ENCODE measurements around the gene MLXIPL. TPM values are rescaled to one million over a fixed set of nuclear protein-coding genes. Genes with fewer than 3 reads are reported as not detected.
"Not testable (repeated sequence)": the region's sequence is repeated elsewhere in the genome, so short reads cannot be mapped to it uniquely, and the experiment has no call there.

The MLXIPL gene
- total and polyA plus RNA-seq, 5 donors from 2014 or later = not detected

GRCh38 chr7:73581006-73581405 is 43.3 kb downstream of the MLXIPL start:
- ATAC-seq (ENCODE audit: low read depth in 2 of 2); H3K27me3 Mint-ChIP-seq; H3K36me3 Mint-ChIP-seq; H3K4me3 ChIP-seq (ENCODE audit: low read depth, low read length); H3K27me3 ChIP-seq (ENCODE audit: control insufficient read depth, insufficient read depth, low read length); H3K9me3 ChIP-seq (ENCODE audit: control insufficient read depth in 2 of 2, low read length in 2 of 2); H3K36me3 ChIP-seq (ENCODE audit: control insufficient read depth, insufficient read depth, low read length); DNase-seq; H3K27ac ChIP-seq (ENCODE audit: insufficient read depth, low read length, poor library complexity, severe bottlenecking); H3K27ac Mint-ChIP-seq; H3K9me3 Mint-ChIP-seq: not testable (repeated sequence)
- peaks cover 0 to 25% (median 8%) of the 10 kb centered on the region in 4 donors for H3K4me1 Mint-ChIP-seq
- peaks cover 21% of the 10 kb centered on the region for H3K4me1 ChIP-seq (ENCODE audit: control insufficient read depth, insufficient read depth, low read length, poor library complexity, severe bottlenecking)
- peak overlapping the region in 1 of 4 donors; percentile 47 for H3K4me3 Mint-ChIP-seq

- Histone ChIP-seq H3K36me3 (ENCODE audit: control insufficient read depth, insufficient read depth, low read length) (peaks cover 11% of the 10 kb centered on the region), H3K27ac (ENCODE audit: insufficient read depth, low read length, poor library complexity, severe bottlenecking) (peak within 1 kb of the TSS; percentile 93), H3K9me3 (ENCODE audit: control insufficient read depth in 2 of 2, low read length in 2 of 2) (no peaks in the 10 kb centered on the region), H3K4me3 (ENCODE audit: low read depth, low read length) (peak within 1 kb of the TSS; percentile 85), H3K27me3 (ENCODE audit: control insufficient read depth, insufficient read depth, low read length) (no peaks in the 10 kb centered on the region), H3K4me1 (ENCODE audit: control insufficient read depth, insufficient read depth, low read length, poor library complexity, severe bottlenecking) (peaks cover 21% of the 10 kb centered on the region)
- ATAC-seq (ENCODE audit: low read depth in 2 of 2) (peak; percentile 91), DNase-seq (peak; percentile 98 to 99 (median 99))
- Mint-ChIP-seq H3K4me1 (peaks cover 0 to 31% (median 8%) of the 10 kb centered on the region in 4 donors), H3K4me3 (peak within 1 kb of the TSS; percentile 89 to 98 (median 94)), H3K9me3 (no peaks in the 10 kb centered on the region), H3K27me3 (no peaks in the 10 kb centered on the region), H3K36me3 (peaks cover 12% of the 10 kb centered on the region), H3K27ac (peak within 1 kb of the TSS; percentile 97 to 100 (median 99))
Observed at GRCh38 chr7:73578342-73579128, 45.8 kb downstream of the MLXIPL start, which contains the start of gene TBL2. Gene TBL2 (minus strand): TSS chr7:73578579. CDS start chr7:73578549, 30 bp downstream.

DNA sequence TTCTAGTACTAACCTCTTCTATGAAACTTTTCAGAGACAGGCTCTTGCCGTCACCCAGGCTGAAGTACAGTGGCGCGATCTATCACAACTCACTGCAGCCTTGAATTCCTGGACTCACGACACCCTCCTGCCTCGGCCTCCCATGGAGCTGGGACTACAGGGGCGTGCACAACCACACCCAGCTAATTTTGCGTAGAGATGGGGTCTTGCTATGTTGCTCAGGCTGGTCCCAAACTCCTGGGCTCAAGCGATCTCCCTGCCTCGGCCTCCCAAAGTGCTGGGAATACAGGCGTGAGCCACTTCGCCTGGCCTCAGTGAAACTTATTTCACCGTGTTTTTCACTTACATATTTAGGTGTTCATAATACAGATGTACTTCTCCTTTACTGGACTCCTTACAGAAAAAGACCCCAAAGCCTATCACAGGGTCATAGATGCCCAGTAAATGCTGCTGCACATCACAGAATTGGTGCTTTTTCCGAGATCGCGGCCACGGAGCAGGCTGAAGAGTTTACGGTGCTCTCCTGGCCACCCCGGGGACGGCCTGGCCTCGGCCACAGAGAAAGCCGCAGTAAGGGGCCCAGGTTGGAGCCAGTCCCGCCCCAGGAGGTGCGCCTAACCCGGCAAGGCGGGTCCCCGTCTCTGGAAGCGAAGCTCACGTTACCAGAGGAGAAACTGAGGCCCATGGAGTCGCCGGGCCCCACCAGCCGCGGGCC is 46.5 kb downstream of the MLXIPL start:
- no peaks in the 10 kb centered on the region for H3K9me3 ChIP-seq (ENCODE audit: control insufficient read depth in 2 of 2, low read length in 2 of 2)
- Mint-ChIP-seq H3K27me3 (no peaks in the 10 kb centered on the region), H3K27ac (peak overlapping the region; percentile 42 to 97 (median 60)), H3K36me3 (peaks cover 17% of the 10 kb centered on the region), H3K4me1 (peaks cover 0 to 31% (median 8%) of the 10 kb centered on the region in 4 donors), H3K9me3 (no peaks in the 10 kb centered on the region), H3K4me3 (peak overlapping the region; percentile 89 to 94 (median 93))
- no peaks in the 10 kb centered on the region for H3K27me3 ChIP-seq (ENCODE audit: control insufficient read depth, insufficient read depth, low read length)
- peaks cover 21% of the 10 kb centered on the region for H3K4me1 ChIP-seq (ENCODE audit: control insufficient read depth, insufficient read depth, low read length, poor library complexity, severe bottlenecking)
- H3K27ac ChIP-seq (ENCODE audit: insufficient read depth, low read length, poor library complexity, severe bottlenecking) = peak overlapping the region; percentile 93
- peak overlapping the region; percentile 71 for H3K4me3 ChIP-seq (ENCODE audit: low read depth, low read length)
- H3K36me3 ChIP-seq (ENCODE audit: control insufficient read depth, insufficient read depth, low read length) = peaks cover 19% of the 10 kb centered on the region
- no peak for ATAC-seq (ENCODE audit: low read depth in 2 of 2)
- no peak for DNase-seq

- peaks cover 16% of the 10 kb centered on the region for H3K4me1 ChIP-seq (ENCODE audit: control insufficient read depth, insufficient read depth, low read length, poor library complexity, severe bottlenecking)
- Mint-ChIP-seq H3K27me3 (no peaks in the 10 kb centered on the region), H3K27ac (no peak overlapping the region), H3K9me3 (no peaks in the 10 kb centered on the region), H3K36me3 (peaks cover 41% of the 10 kb centered on the region), H3K4me3 (peak overlapping the region in 1 of 4 donors; percentile 60), H3K4me1 (peaks cover 6 to 27% (median 12%) of the 10 kb centered on the region in 4 donors)
- DNase-seq = no peak
- no peaks in the 10 kb centered on the region for H3K27me3 ChIP-seq (ENCODE audit: control insufficient read depth, insufficient read depth, low read length)
- no peak overlapping the region for H3K4me3 ChIP-seq (ENCODE audit: low read depth, low read length)
- H3K27ac ChIP-seq (ENCODE audit: insufficient read depth, low read length, poor library complexity, severe bottlenecking) = no peak overlapping the region
- H3K9me3 ChIP-seq (ENCODE audit: control insufficient read depth in 2 of 2, low read length in 2 of 2) = no peaks in the 10 kb centered on the region
- peaks cover 52% of the 10 kb centered on the region for H3K36me3 ChIP-seq (ENCODE audit: control insufficient read depth, insufficient read depth, low read length)
- ATAC-seq (ENCODE audit: low read depth in 2 of 2) = no peak
Observed at GRCh38 chr7:73573791-73574190, 50.5 kb downstream of the MLXIPL start.

- peaks cover 42% of the 10 kb centered on the region for H3K36me3 Mint-ChIP-seq
- no peaks in the 10 kb centered on the region for H3K27me3 Mint-ChIP-seq
- H3K4me1 ChIP-seq (ENCODE audit: control insufficient read depth, insufficient read depth, low read length, poor library complexity, severe bottlenecking) = peaks cover 16% of the 10 kb centered on the region
- ATAC-seq (ENCODE audit: low read depth in 2 of 2) = no peak
- no peaks in the 10 kb centered on the region for H3K27me3 ChIP-seq (ENCODE audit: control insufficient read depth, insufficient read depth, low read length)
- H3K4me1 Mint-ChIP-seq = peaks cover 6 to 26% (median 9%) of the 10 kb centered on the region in 4 donors
- peak overlapping the region in 1 of 3 donors; percentile 64 for H3K27ac Mint-ChIP-seq
- no peak for DNase-seq
- no peaks in the 10 kb centered on the region for H3K9me3 Mint-ChIP-seq
- H3K36me3 ChIP-seq (ENCODE audit: control insufficient read depth, insufficient read depth, low read length) = peaks cover 52% of the 10 kb centered on the region
- H3K9me3 ChIP-seq (ENCODE audit: control insufficient read depth in 2 of 2, low read length in 2 of 2) = no peaks in the 10 kb centered on the region
- H3K4me3 ChIP-seq (ENCODE audit: low read depth, low read length) = no peak overlapping the region
- no peak overlapping the region for H3K27ac ChIP-seq (ENCODE audit: insufficient read depth, low read length, poor library complexity, severe bottlenecking)
- peak overlapping the region in 1 of 4 donors; percentile 60 for H3K4me3 Mint-ChIP-seq
Observed at GRCh38 chr7:73573276-73573675, 51.0 kb downstream of the MLXIPL start.

- Mint-ChIP-seq H3K9me3 (no peaks in the 10 kb centered on the region), H3K4me3 (peak overlapping the region in 1 of 4 donors; percentile 70), H3K4me1 (peaks cover 6 to 29% (median 9%) of the 10 kb centered on the region in 4 donors), H3K36me3 (peaks cover 42% of the 10 kb centered on the region), H3K27ac (peak overlapping the region in 1 of 3 donors; percentile 43), H3K27me3 (no peaks in the 10 kb centered on the region)
- DNase-seq (no peak), ATAC-seq (ENCODE audit: low read depth in 2 of 2) (no peak)
- no peak overlapping the region for H3K27ac ChIP-seq (ENCODE audit: insufficient read depth, low read length, poor library complexity, severe bottlenecking)
- H3K4me3 ChIP-seq (ENCODE audit: low read depth, low read length) = no peak overlapping the region
- H3K9me3 ChIP-seq (ENCODE audit: control insufficient read depth in 2 of 2, low read length in 2 of 2) = no peaks in the 10 kb centered on the region
- H3K36me3 ChIP-seq (ENCODE audit: control insufficient read depth, insufficient read depth, low read length) = peaks cover 52% of the 10 kb centered on the region
- no peaks in the 10 kb centered on the region for H3K27me3 ChIP-seq (ENCODE audit: control insufficient read depth, insufficient read depth, low read length)
- H3K4me1 ChIP-seq (ENCODE audit: control insufficient read depth, insufficient read depth, low read length, poor library complexity, severe bottlenecking) = peaks cover 13% of the 10 kb centered on the region
Observed at GRCh38 chr7:73572767-73573186, 51.5 kb downstream of the MLXIPL start.

GRCh38 chr7:73570977-73571376 is 53.3 kb downstream of the MLXIPL start:
- Histone ChIP-seq H3K9me3 (ENCODE audit: control insufficient read depth in 2 of 2, low read length in 2 of 2) (no peaks in the 10 kb centered on the region), H3K4me1 (ENCODE audit: control insufficient read depth, insufficient read depth, low read length, poor library complexity, severe bottlenecking) (peaks cover 5% of the 10 kb centered on the region), H3K36me3 (ENCODE audit: control insufficient read depth, insufficient read depth, low read length) (peaks cover 52% of the 10 kb centered on the region), H3K27ac (ENCODE audit: insufficient read depth, low read length, poor library complexity, severe bottlenecking) (no peak overlapping the region), H3K4me3 (ENCODE audit: low read depth, low read length) (no peak overlapping the region), H3K27me3 (ENCODE audit: control insufficient read depth, insufficient read depth, low read length) (no peaks in the 10 kb centered on the region)
- Mint-ChIP-seq H3K27me3 (no peaks in the 10 kb centered on the region), H3K4me3 (no peak overlapping the region), H3K9me3 (no peaks in the 10 kb centered on the region), H3K27ac (no peak overlapping the region), H3K36me3 (peaks cover 42% of the 10 kb centered on the region), H3K4me1 (peaks cover 6 to 27% (median 14%) of the 10 kb centered on the region in 4 donors)
- no peak for ATAC-seq (ENCODE audit: low read depth in 2 of 2)
- DNase-seq = no peak
